HepG2 (cell line): Measurements from ENCODE around the gene MFSD8.

Source experiments
- CBX5 ChIP-seq: sonication (generic); formaldehyde crosslinking; IDR thresholded peaks from 2 replicates; pipeline ENCODE4 v1.4.0; 2020; ENCODE audit warnings: missing genetic modification reagents, borderline replicate concordance
- ZNF274 ChIP-seq: sonication (generic); formaldehyde crosslinking; IDR thresholded peaks from 2 replicates; pipeline ENCODE4 v1.5.1; 2020; ENCODE audit warnings: mild to moderate bottlenecking, missing genetic modification reagents
- TF ChIP-seq, protein P1 (sequence below): sonication (generic); formaldehyde crosslinking; IDR thresholded peaks from 2 replicates; pipeline ENCODE4 v1.9.0; 2022; ENCODE audit warnings: missing genetic modification reagents, mild to moderate bottlenecking, borderline replicate concordance

DNA sequence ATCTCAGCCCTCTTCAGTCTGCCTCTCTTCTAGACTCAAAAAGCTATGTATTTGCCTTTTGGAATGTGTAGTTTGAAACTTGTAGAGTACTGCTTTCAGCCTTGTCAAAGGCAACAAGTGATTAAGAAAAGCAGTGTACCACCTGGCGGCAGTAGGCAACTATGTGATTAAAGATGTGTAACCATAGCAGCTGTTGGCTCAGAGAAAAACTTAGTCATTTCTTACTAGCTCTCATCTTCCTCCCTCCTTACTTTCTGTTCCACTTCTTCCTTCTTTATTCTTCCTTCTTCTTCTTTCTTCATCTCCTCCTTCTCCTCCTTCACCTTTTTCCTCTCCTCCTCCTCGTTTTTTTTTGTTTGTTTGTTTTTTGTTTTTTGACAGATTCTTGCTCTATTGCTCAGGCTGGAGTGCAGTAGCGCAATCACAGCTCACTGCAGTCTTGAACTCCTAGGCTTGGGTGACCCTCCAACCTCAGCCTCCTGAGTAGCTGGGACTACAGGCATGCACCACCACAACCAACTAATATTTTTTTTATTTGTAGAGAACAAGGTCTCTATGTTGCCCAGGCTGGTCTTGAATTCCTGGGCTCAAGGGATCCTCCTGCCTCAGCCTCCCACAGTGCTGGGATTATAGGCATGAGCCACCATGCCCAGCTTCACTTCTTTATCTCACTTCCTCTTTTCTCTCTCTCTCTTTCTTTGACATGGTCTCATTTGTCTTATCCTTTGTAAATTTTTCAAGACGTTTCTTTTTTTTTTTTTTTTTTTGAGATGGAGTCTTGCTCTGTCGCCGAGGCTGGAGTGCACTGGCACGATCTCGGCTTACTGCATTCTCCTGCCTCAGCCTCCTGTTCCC, 32.8 kb upstream of the MFSD8 start:
- TF ChIP-seq, protein P1, sequence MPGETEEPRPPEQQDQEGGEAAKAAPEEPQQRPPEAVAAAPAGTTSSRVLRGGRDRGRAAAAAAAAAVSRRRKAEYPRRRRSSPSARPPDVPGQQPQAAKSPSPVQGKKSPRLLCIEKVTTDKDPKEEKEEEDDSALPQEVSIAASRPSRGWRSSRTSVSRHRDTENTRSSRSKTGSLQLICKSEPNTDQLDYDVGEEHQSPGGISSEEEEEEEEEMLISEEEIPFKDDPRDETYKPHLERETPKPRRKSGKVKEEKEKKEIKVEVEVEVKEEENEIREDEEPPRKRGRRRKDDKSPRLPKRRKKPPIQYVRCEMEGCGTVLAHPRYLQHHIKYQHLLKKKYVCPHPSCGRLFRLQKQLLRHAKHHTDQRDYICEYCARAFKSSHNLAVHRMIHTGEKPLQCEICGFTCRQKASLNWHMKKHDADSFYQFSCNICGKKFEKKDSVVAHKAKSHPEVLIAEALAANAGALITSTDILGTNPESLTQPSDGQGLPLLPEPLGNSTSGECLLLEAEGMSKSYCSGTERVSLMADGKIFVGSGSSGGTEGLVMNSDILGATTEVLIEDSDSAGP (CRISPR knock-in tag) = no peak
- TF ChIP-seq ZNF274 (no peak), CBX5 (CRISPR knock-in tag) (no peak)
